NB4 (cell line): ENCODE measurements around the gene SSBP3.

Source experiments
- DNase-seq: peaks from one replicate; pipeline ENCODE4 v3.0.0; 2010; ENCODE audit warnings: low read depth
- H3K4me3 ChIP-seq: one replicate; pipeline ENCODE4 v1.5.1; 2011; ENCODE audit warnings: mild to moderate bottlenecking, low read depth, low read length, moderate library complexity
- MYC ChIP-seq: IDR thresholded peaks from 2 replicates; pipeline ENCODE4 v1.6.1; 2011; ENCODE audit warnings: low read depth, low read length
- POLR2A ChIP-seq: IDR thresholded peaks from 2 replicates; pipeline ENCODE4 v1.6.1; 2011; ENCODE audit warnings: mild to moderate bottlenecking; ENCODE audit not compliant: insufficient read length; ENCODE audit errors: extremely low read depth
- TF ChIP-seq, protein P1 (sequence below): IDR thresholded peaks from 2 replicates; pipeline ENCODE4 v1.6.1; 2011; ENCODE audit warnings: low read depth, low read length
- TF ChIP-seq, protein P2 (sequence below): IDR thresholded peaks from one replicate; pipeline ENCODE4 v1.5.1; 2012; ENCODE audit warnings: low read depth, low read length

The SSBP3 gene

DNA sequence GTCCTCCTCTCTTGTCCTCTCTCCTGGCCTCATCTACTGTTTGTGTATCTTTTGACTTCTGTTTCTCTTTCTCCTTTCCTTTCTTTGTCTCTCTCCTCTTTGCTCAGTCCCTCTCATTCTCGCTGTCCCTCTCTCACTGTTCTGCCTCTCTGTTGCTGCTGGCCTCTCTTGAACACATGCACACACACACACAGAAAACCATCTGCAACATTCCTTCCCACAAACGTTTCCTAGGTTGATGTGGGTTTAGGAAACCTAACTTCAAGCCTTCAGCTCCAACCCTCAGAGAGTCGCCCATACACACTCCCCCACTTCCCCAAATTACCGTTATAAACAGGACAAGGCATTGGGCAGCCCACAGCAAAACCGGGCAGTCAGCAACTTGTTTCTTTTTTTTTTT, 10.9 kb upstream of the SSBP3 start:
- TF ChIP-seq, protein P1, sequence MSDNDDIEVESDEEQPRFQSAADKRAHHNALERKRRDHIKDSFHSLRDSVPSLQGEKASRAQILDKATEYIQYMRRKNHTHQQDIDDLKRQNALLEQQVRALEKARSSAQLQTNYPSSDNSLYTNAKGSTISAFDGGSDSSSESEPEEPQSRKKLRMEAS: 0 out of 2 replicates have a peak, but pooled peaks have one; percentile 15
- TF ChIP-seq MYC: no peak
- TF ChIP-seq, protein P2, sequence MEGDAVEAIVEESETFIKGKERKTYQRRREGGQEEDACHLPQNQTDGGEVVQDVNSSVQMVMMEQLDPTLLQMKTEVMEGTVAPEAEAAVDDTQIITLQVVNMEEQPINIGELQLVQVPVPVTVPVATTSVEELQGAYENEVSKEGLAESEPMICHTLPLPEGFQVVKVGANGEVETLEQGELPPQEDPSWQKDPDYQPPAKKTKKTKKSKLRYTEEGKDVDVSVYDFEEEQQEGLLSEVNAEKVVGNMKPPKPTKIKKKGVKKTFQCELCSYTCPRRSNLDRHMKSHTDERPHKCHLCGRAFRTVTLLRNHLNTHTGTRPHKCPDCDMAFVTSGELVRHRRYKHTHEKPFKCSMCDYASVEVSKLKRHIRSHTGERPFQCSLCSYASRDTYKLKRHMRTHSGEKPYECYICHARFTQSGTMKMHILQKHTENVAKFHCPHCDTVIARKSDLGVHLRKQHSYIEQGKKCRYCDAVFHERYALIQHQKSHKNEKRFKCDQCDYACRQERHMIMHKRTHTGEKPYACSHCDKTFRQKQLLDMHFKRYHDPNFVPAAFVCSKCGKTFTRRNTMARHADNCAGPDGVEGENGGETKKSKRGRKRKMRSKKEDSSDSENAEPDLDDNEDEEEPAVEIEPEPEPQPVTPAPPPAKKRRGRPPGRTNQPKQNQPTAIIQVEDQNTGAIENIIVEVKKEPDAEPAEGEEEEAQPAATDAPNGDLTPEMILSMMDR: no peak
- TF ChIP-seq POLR2A: no peak
- peak; percentile 90 for DNase-seq
- H3K4me3 ChIP-seq: no peak overlapping the region

DNA sequence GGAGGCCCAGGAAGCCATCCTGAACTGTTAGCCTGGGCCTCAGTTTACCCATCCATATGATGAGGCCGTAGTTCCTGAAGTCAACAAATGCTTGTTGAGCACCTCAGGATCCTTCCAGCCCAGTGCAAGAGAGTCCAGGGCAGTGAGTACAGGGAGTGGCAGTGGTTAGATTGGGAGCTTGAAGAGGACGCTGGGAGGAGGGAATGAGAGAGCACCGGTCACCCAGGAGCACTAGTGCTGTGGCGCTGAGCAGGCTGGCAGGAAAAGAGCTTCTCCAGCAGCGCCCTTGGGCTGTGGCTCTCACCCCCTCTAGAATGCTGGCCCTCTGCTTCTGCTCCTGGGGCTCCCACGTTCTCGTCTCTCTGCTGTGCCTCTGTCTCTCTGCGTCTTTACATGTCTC, 10.2 kb upstream of the SSBP3 start:
- DNase-seq: no peak
- H3K4me3 ChIP-seq: no peak overlapping the region
- TF ChIP-seq, protein P2: no peak
- TF ChIP-seq POLR2A: no peak

DNA sequence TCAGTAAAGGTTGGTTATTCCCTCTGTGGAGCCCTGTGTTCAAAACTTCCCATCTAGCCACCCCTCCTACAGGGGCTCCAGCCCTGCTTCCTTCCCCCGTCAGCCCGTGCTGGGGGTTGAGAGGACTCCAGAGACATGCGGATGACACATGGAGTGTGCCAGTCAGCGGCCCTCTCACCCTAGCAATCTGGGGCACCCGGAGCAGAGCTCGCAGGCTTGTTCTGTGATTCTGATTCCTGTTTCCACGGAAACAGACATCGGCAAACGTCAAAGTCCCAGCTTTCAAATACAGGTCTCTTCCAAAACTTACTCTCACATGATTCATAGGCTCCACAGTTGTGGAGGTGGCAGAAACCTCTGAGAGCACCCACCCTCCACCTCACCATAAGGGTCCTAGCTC, 9.8 kb upstream of the SSBP3 start:
- H3K4me3 ChIP-seq: no peak overlapping the region
- TF ChIP-seq, protein P2: no peak
- TF ChIP-seq MYC: no peak
- TF ChIP-seq, protein P1: no peak
- no peak for TF ChIP-seq POLR2A
- DNase-seq: no peak

DNA sequence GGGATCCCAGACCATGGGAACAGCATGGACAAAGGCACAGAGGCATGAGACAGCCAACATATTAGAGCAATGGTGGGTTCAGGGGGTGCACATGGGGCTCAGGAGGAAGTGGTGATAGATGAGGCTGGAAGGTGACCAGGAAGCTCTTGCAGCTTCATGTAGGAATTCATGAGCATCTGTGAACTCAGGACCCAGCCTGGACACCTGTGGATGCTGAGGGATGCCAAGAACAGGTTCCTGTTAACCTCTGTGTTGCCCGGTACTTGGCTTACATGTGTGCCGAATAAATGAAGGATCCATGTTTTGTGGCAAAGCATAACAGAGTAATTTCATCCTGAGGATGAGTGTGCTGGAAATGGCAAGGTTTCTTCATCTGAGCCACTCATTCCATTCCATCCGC, 9.3 kb upstream of the SSBP3 start:
- TF ChIP-seq POLR2A: no peak
- no peak for TF ChIP-seq MYC
- TF ChIP-seq, protein P1: no peak
- TF ChIP-seq, protein P2: no peak
- no peak for DNase-seq
- no peak overlapping the region for H3K4me3 ChIP-seq

DNA sequence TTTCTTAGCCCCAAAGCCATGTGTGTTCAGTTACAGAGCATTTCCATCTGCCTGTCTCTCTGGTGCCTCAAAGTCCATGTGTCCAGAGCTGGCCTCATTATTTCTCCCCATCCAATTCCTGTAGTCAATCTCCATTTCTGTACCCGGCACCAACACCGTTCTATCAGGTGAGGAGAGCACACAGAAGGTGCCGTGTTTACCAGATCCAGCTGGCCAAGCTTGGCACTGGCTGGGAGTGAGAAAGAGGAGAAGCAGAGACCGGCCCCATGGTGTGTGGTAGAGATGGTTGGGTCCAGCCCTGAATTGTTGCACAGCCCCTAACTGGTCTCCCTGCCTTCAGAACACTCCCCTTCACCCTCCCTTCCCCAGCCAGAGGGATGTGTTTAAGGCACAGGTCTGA, 7.5 kb upstream of the SSBP3 start:
- no peak overlapping the region for H3K4me3 ChIP-seq
- DNase-seq: no peak
- TF ChIP-seq POLR2A: no peak
- TF ChIP-seq MYC: no peak
- TF ChIP-seq, protein P2: no peak

DNA sequence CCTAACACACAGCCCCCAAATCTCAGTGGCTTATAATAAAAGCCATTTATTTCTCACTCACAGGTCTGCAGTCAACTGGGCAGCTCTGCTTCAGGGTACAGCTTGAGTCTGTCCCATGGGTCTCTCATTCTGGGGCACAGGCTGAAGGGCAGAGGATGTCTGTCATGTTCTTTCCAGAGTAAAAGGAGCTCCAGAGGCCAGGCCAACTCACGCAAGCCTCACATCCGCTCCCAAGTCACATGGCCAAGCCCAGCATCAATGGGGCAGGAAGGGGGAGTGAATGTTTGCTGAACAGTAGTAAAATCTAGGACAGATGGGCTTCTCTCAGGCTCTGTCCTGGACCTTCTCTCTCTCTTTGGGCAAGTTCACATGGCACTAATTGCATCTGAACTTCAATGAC, 7.1 kb upstream of the SSBP3 start:
- DNase-seq: no peak
- H3K4me3 ChIP-seq: no peak overlapping the region
- TF ChIP-seq, protein P1: peak; percentile 61
- no peak for TF ChIP-seq POLR2A
- TF ChIP-seq, protein P2: no peak
- TF ChIP-seq MYC: no peak
